LNCAP (cell line): ENCODE data around the gene RAX2.

ENCODE experiments used
- TF ChIP-seq, protein P1 (sequence below): fragments of 450-650 bp; IDR thresholded peaks from 2 replicates; pipeline ENCODE4 v1.5.1; 2017; ENCODE audit warnings: mild to moderate bottlenecking

The RAX2 gene

DNA sequence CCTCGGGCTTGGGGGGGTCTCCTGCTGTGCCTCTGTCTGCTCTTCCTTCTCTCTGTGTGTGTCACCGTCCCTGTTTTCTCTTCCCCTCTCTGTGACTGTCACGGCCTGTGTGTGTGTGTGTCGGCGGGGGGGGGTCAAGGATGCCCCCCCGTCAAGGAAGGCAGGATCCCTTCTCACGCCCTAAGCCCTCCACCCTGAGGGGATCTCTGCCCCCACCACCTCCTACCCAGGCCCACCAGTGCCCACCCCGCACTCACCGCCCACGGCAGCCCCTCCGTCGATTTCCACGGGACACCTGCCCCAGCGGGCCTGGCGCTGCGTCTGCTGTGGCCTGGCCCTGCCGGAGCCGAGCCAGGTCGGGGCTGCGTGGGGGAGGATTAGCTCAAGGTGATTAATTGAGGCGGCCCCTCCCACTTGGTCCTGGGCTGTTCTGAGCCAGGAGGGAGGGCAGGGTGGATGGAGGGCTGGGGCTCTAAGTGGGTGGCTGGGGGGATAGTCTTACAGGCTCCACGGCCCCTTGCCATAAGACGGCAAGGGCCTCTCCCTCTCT is at the start of gene RAX2:
RAX2 (minus strand) TSS at position 323 of the 550 bp plus-strand sequence. CDS start 486 bp downstream, outside the sequence.
- TF ChIP-seq, protein P1, sequence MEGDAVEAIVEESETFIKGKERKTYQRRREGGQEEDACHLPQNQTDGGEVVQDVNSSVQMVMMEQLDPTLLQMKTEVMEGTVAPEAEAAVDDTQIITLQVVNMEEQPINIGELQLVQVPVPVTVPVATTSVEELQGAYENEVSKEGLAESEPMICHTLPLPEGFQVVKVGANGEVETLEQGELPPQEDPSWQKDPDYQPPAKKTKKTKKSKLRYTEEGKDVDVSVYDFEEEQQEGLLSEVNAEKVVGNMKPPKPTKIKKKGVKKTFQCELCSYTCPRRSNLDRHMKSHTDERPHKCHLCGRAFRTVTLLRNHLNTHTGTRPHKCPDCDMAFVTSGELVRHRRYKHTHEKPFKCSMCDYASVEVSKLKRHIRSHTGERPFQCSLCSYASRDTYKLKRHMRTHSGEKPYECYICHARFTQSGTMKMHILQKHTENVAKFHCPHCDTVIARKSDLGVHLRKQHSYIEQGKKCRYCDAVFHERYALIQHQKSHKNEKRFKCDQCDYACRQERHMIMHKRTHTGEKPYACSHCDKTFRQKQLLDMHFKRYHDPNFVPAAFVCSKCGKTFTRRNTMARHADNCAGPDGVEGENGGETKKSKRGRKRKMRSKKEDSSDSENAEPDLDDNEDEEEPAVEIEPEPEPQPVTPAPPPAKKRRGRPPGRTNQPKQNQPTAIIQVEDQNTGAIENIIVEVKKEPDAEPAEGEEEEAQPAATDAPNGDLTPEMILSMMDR = no peak

DNA sequence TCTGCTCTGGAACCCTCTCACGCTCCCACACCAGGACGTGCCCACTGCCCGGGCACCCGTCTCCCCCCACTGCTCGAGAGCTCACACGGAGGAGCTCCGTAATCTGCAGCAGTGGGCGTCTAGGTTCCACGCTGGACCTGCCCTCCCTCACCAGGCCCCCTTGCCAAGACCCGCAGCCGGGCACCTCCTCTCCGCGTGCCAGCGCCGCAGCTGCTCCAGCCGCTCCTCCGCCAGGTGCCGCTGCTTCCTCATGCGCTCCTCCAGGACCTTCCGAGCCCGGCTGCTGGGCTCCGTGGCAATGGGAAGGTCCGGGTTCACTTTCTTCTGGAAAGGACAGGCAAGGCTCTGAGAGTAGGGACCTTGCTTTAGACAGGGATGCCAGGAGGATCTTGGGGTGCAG is 49.1 kb upstream of the RAX2 start:
- TF ChIP-seq, protein P1 = no peak

DNA sequence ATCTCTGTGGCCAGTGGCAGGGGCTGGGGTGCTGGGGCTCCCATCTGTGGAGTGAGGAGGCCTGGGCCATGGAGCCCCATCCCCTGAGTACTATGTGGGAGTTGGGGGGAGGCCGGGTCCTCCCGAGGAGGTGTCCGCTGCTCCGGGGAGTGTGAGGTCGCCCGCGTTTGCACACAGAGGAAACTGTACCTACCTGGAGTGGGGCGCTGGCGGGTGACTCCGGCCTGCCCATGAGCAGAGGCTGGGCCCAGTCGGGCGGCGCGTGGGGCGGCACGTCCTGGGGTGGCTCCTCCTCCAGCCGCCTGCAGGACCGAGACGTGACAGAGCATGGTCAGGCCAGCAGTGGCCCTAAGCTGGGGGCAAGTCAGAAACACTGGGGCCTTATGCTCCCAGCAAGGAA is 48.0 kb upstream of the RAX2 start:
- TF ChIP-seq, protein P1 = no peak

DNA sequence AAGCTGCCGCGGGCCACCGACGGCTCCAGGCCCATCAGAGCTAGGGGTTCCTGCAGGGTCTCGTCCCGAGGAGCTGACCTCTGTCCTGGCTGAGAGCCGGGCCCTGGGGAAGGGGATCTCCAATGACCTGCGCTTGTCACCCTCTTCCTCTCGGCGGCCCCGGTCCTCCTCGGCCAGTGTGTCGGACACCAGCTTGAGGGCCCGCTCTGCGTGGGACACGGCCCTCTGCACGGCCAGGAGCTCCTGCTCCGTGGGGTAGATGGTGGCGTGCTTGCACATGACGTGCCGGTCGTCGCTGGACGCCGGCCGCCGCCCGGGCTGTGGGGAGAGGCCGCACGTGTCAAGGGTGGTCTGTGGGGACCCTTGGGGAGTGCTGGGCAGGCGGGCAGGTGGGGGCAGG is 46.9 kb upstream of the RAX2 start:
- TF ChIP-seq, protein P1 = no peak

DNA sequence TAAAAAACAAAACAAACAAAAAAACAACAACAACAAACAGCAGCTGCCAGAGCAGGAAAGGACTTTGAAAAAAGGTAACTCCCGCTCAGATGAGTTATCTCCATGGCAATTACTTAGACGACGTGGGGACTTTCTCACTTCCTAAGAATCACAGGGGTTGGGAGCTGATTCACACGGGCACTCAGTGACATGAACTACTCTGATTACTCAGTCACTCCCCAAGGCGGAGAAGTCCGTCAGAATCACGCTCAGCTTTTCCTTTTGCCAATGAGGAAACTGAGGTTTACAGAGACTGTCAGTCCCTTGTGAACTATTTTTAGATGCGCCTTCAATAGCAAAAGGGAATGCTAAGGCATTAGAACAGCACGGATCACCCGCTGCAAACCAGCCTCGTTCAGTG is 46.4 kb upstream of the RAX2 start:
- TF ChIP-seq, protein P1 = no peak

DNA sequence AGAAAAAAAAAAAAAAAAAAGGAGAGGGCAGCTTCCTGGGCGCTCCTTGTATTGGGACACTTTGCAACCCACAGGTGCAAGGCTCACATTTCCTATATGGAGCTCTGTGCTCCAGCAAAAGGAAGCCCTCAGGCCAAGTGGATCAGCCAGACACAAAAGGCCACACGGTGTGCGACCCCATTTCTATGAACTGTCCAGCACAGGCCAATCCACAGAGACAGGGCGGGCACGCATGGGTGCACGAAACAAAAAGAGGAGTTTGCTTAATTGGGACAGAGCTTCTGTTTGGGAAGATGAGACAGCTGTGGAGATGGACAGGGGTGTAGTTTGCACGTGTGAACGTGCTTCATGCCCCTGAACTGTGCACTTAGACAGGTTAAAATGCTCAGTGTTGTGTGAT is 45.7 kb upstream of the RAX2 start:
- TF ChIP-seq, protein P1 = no peak

DNA sequence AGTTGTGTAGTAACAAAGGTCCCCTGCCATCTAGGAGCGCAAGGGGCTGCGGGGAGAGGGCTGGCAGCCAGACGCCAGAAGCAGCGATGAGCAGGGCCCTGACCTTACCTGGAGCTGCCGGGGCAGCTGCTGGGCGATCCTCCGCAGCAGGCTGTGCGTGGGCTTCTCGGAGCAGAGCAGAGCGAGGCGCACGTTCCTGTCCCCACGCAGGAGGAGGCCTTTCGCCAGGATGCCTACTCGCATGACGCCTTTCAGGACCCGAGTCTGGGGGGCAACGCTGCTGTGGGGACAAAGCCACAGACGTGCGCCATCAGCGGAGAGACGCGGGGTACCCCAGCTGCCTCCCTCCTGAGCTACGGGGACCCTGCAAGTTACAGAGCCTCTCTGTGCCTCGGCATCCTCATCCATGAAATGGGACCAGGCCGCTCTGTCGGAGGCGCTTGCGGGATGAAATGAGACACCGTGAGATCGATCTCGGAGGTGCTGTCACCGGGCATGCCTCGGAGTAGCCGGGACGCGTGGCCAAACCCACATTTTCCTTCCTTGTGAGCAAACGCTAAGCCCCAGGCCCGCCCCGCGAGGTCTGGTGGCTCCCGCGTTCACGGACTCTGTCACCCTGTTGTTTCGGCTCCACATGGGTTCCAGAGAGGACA is 44.7 kb upstream of the RAX2 start:
- TF ChIP-seq, protein P1 = no peak
